ENCODE data around the gene TMEM156. TPM values are rescaled to one million over a fixed set of nuclear protein-coding genes. Genes with fewer than 3 reads are reported as not detected.

TMEM156 gene
- total and polyA plus RNA-seq, 2 experiments from 2014 or later = not detected

DNA sequence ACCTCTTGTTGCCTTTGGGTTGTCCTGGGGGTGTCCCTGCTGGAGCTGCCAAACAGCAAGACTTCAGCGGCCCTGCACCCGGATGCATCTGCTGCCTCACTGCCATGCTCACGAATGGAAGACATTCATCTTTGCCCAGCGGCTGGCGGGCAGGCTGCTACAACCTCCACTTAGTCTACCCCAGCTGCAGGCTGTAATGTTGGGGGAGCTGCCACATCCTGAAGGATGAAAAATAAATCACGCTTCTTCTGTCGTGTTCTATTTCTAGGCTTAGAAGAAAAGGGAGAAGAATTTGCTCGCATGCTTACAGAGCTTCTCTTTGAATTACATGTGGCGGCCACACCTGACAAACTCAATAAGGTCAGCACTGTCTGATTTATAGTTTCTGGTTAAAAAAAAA is 103.2 kb downstream of the TMEM156 start (continued):
- TF ChIP-seq, protein P1, sequence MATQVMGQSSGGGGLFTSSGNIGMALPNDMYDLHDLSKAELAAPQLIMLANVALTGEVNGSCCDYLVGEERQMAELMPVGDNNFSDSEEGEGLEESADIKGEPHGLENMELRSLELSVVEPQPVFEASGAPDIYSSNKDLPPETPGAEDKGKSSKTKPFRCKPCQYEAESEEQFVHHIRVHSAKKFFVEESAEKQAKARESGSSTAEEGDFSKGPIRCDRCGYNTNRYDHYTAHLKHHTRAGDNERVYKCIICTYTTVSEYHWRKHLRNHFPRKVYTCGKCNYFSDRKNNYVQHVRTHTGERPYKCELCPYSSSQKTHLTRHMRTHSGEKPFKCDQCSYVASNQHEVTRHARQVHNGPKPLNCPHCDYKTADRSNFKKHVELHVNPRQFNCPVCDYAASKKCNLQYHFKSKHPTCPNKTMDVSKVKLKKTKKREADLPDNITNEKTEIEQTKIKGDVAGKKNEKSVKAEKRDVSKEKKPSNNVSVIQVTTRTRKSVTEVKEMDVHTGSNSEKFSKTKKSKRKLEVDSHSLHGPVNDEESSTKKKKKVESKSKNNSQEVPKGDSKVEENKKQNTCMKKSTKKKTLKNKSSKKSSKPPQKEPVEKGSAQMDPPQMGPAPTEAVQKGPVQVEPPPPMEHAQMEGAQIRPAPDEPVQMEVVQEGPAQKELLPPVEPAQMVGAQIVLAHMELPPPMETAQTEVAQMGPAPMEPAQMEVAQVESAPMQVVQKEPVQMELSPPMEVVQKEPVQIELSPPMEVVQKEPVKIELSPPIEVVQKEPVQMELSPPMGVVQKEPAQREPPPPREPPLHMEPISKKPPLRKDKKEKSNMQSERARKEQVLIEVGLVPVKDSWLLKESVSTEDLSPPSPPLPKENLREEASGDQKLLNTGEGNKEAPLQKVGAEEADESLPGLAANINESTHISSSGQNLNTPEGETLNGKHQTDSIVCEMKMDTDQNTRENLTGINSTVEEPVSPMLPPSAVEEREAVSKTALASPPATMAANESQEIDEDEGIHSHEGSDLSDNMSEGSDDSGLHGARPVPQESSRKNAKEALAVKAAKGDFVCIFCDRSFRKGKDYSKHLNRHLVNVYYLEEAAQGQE (IDR thresholded peaks at IDR 0.05; ENCODE audit: unreplicated experiment) = no peak
- TF ChIP-seq CREB1 (CRISPR knock-in tag; IDR thresholded peaks at IDR 0.05; ENCODE audit: low read depth) = no peak
- TF ChIP-seq, protein P2, sequence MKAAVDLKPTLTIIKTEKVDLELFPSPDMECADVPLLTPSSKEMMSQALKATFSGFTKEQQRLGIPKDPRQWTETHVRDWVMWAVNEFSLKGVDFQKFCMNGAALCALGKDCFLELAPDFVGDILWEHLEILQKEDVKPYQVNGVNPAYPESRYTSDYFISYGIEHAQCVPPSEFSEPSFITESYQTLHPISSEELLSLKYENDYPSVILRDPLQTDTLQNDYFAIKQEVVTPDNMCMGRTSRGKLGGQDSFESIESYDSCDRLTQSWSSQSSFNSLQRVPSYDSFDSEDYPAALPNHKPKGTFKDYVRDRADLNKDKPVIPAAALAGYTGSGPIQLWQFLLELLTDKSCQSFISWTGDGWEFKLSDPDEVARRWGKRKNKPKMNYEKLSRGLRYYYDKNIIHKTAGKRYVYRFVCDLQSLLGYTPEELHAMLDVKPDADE (IDR thresholded peaks at IDR 0.05) = no peak

DNA sequence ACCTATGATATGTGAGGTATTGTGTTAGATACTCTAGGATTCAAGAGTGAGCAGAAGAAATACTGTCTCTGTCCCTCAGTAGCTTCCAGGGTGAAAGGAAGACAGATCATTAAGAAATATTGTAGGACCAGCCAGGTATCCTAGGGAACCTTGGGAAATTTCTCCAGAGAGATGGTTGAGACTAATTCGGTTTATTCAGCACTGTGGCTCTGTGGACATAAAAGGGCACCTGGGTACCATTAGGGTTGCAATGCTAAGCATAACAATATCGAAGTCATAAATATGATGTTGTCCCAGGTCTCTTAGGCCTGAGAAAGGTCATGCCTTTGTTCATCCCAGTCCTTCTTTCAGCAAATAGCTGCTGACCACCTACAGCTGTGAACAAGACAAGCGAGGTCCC is 103.6 kb downstream of the TMEM156 start:
- no peaks in the 10 kb centered on the region for H3K36me3 Mint-ChIP-seq (ENCODE audit: low read depth)
- H3K27me3 ChIP-seq (ENCODE audit: insufficient read depth) = no peaks in the 10 kb centered on the region
- no peaks in the 10 kb centered on the region for H3K79me2 ChIP-seq (replicated peaks; ENCODE audit: insufficient read depth)
- H3F3A ChIP-seq (replicated peaks; ENCODE audit: low read depth) = no peaks in the 10 kb centered on the region
- no peak for DNase-seq (ENCODE audit: low spot score)
- H3K4me1 Mint-ChIP-seq = peaks cover 2% of the 10 kb centered on the region; the same call in 2 of the 3 replicates
- no peaks in the 10 kb centered on the region for H3K9me2 ChIP-seq (ENCODE audit: insufficient read depth)
- H3K4me3 ChIP-seq = no peak overlapping the region
- TF ChIP-seq EZH2 (IDR thresholded peaks at IDR 0.05; ENCODE audit: low read depth, unreplicated experiment) (no peak), POLR2AphosphoS5 (IDR thresholded peaks at IDR 0.05; ENCODE audit: low read depth) (no peak), CREB1 (CRISPR knock-in tag; IDR thresholded peaks at IDR 0.05; ENCODE audit: low read depth) (no peak), EZH2phosphoT487 (IDR thresholded peaks at IDR 0.05; ENCODE audit: unreplicated experiment) (no peak), ZNF331 (CRISPR knock-in tag; IDR thresholded peaks at IDR 0.05; ENCODE audit: low read depth) (no peak)
- TF ChIP-seq, protein P1 (IDR thresholded peaks at IDR 0.05; ENCODE audit: unreplicated experiment) = no peak
- TF ChIP-seq, protein P2 (IDR thresholded peaks at IDR 0.05) = no peak
- TF ChIP-seq, protein P3, sequence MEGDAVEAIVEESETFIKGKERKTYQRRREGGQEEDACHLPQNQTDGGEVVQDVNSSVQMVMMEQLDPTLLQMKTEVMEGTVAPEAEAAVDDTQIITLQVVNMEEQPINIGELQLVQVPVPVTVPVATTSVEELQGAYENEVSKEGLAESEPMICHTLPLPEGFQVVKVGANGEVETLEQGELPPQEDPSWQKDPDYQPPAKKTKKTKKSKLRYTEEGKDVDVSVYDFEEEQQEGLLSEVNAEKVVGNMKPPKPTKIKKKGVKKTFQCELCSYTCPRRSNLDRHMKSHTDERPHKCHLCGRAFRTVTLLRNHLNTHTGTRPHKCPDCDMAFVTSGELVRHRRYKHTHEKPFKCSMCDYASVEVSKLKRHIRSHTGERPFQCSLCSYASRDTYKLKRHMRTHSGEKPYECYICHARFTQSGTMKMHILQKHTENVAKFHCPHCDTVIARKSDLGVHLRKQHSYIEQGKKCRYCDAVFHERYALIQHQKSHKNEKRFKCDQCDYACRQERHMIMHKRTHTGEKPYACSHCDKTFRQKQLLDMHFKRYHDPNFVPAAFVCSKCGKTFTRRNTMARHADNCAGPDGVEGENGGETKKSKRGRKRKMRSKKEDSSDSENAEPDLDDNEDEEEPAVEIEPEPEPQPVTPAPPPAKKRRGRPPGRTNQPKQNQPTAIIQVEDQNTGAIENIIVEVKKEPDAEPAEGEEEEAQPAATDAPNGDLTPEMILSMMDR (conservative IDR thresholded peaks at IDR 0.05; ENCODE audit: low read depth in 2 of 2) = no peak
- H3K9me3 Mint-ChIP-seq = no peaks in the 10 kb centered on the region
- H3K27ac Mint-ChIP-seq = no peak overlapping the region
- H3K4me2 ChIP-seq = no peak overlapping the region
- H3K4me1 ChIP-seq (ENCODE audit: insufficient read depth) = 0 out of 2 replicates have a peak, but pooled peaks cover 4% of the 10 kb centered on the region
- H4K20me1 ChIP-seq (replicated peaks; ENCODE audit: insufficient read depth) = no peaks in the 10 kb centered on the region
- ATAC-seq = no peak
- H2AFZ ChIP-seq = no peak overlapping the region
- H3K27ac ChIP-seq (ENCODE audit: low read depth) = no peak overlapping the region
- H3K4me3 Mint-ChIP-seq = no peak overlapping the region
- H3K27me3 Mint-ChIP-seq (ENCODE audit: insufficient read depth, low read depth, poor library complexity) = no peaks in the 10 kb centered on the region
- no peaks in the 10 kb centered on the region; the same call in 1 of the 2 replicates for H3K36me3 ChIP-seq (ENCODE audit: insufficient read depth)
